ENCODE data around the gene PDE1C. TPM values are rescaled to one million over a fixed set of nuclear protein-coding genes. Genes with fewer than 3 reads are reported as not detected.

PDE1C gene
- total and polyA plus RNA-seq, 2 of the 4 experiments (the other 2 are of a cell fraction), result 14.2 to 61.5 TPM

GRCh38 chr7:31835471-31835870 is 234.7 kb downstream of the PDE1C start:
- ATAC-seq (ENCODE audit: low read depth) (no peak), DNase-seq (no peak)
- no peak overlapping the region for H4K91ac ChIP-seq (ENCODE audit: insufficient read depth, low read depth, low read length)
- H3K9ac ChIP-seq (ENCODE audit: low read depth, low read length), result no peak overlapping the region
- TF ChIP-seq USF2 (IDR thresholded peaks at IDR 0.05; ENCODE audit: low read depth, low read length) (no peak), BHLHE40 (IDR thresholded peaks at IDR 0.05; ENCODE audit: low read depth, low read length) (no peak), CEBPB (IDR thresholded peaks at IDR 0.05; ENCODE audit: low read depth, low read length) (no peak), RFX5 (IDR thresholded peaks at IDR 0.05; ENCODE audit: low read depth, low read length) (no peak), RAD21 (IDR thresholded peaks at IDR 0.05; ENCODE audit: low read length) (no peak), CHD1 (IDR thresholded peaks at IDR 0.05; ENCODE audit: low read depth, low read length) (no peak), RCOR1 (IDR thresholded peaks at IDR 0.05; ENCODE audit: insufficient replicate concordance, low read length) (no peak), MAFK (IDR thresholded peaks at IDR 0.05; ENCODE audit: low read depth, low read length) (no peak), MAZ (IDR thresholded peaks at IDR 0.05; ENCODE audit: borderline replicate concordance, low read depth, low read length) (no peak), NFE2L2 (IDR thresholded peaks at IDR 0.05; ENCODE audit: low read depth, low read length) (no peak), CTCF (conservative IDR thresholded peaks at IDR 0.05; ENCODE audit: low read depth, low read length) (no peak), POLR2A (IDR thresholded peaks at IDR 0.05; ENCODE audit: low read depth, low read length) (no peak)
- no peaks in the 10 kb centered on the region for H3K79me1 ChIP-seq (ENCODE audit: low read depth in 1 of 2, low read length in 2 of 2)
- no peak overlapping the region for H3K4ac ChIP-seq (ENCODE audit: low read depth, low read length)
- H3K56ac ChIP-seq (ENCODE audit: extremely low read depth, insufficient read depth, low read length), result no peak overlapping the region
- H3K4me3 ChIP-seq (ENCODE audit: insufficient read depth, low read depth, low read length), result no peak overlapping the region
- H3K4me2 ChIP-seq (ENCODE audit: low read depth, low read length), result no peak overlapping the region
- no peak overlapping the region for H3K23ac ChIP-seq (ENCODE audit: low read depth, low read length)
- no peak overlapping the region for H2BK15ac ChIP-seq (ENCODE audit: low read depth, low read length)
- no peak overlapping the region for H2AFZ ChIP-seq (replicated peaks; ENCODE audit: low read length, poor library complexity)
- no peak overlapping the region for H2AK5ac ChIP-seq (ENCODE audit: low read depth, low read length)
- dilution Hi-C loops (cut with HindIII; ENCODE audit: low sequenced_read_pairs, unreplicated experiment) (no loop called here), in situ Hi-C loops (cut with MboI; ENCODE audit: low sequenced_read_pairs) (no loop called here), intact Hi-C loops (cut with micrococcal nuclease) (no loop called here)
- H3K4me1 ChIP-seq (ENCODE audit: control insufficient read depth, insufficient read depth, low read length), result no peaks in the 10 kb centered on the region
- H4K20me1 ChIP-seq (ENCODE audit: insufficient read depth, low read length), result no peaks in the 10 kb centered on the region
- no peak overlapping the region for H3K14ac ChIP-seq (replicated peaks; ENCODE audit: low read depth, low read length)
- H3K9me3 ChIP-seq (ENCODE audit: control insufficient read depth, insufficient read depth, low read length), result no peaks in the 10 kb centered on the region
- H2BK20ac ChIP-seq (ENCODE audit: low read depth, low read length), result no peak overlapping the region
- no peak overlapping the region for H2BK120ac ChIP-seq (ENCODE audit: low read depth, low read length)
- BruUV-seq (replicated peaks), result no TSS peak
- H3K36me3 ChIP-seq (ENCODE audit: control insufficient read depth, insufficient read depth, low read length), result peaks cover 2% of the 10 kb centered on the region; the same call in 1 of the 2 replicates
- H3K18ac ChIP-seq (ENCODE audit: low read depth, low read length), result no peak overlapping the region
- H4K5ac ChIP-seq (ENCODE audit: low read depth, low read length), result no peak overlapping the region
- H2AK9ac ChIP-seq (replicated peaks; ENCODE audit: low read depth, low read length, poor library complexity), result no peak overlapping the region
- no CpG with 5 or more reads among the region's 4 CpGs for WGBS, 2 experiments (ENCODE audit: extremely low coverage in 2 of 2, insufficient read length in 1 of 2)
- H2BK5ac ChIP-seq (ENCODE audit: low read depth, low read length, poor library complexity, severe bottlenecking), result no peak overlapping the region
- H4K8ac ChIP-seq (ENCODE audit: low read depth in 2 of 2, low read length in 2 of 2), result no peak overlapping the region
- no peak overlapping the region for H3K27ac ChIP-seq (ENCODE audit: insufficient read depth, low read length)
- CTCF ChIA-PET, result no interaction called here
- H3K27me3 ChIP-seq (ENCODE audit: control insufficient read depth, insufficient read depth, low read length), result no peaks in the 10 kb centered on the region
- no peaks in the 10 kb centered on the region for H3K9me1 ChIP-seq (ENCODE audit: insufficient read depth, low read length)
- POLR2A ChIA-PET (ENCODE audit: unreplicated experiment), result no interaction called here

Measured in IMR-90 (cell line).